VCaP (cell line): ENCODE results near the gene TRNP1.

Source experiments
- H3K27ac ChIP-seq: fragments of 450-650 bp; 2 replicates; pipeline ENCODE4 v1.5.1; 2017
- TF ChIP-seq, protein P1 (sequence below): fragments of 450-650 bp; conservative IDR thresholded peaks from 2 replicates; pipeline ENCODE4 v1.5.1; 2017; ENCODE audit warnings: mild to moderate bottlenecking, moderate library complexity

Gene TRNP1

DNA sequence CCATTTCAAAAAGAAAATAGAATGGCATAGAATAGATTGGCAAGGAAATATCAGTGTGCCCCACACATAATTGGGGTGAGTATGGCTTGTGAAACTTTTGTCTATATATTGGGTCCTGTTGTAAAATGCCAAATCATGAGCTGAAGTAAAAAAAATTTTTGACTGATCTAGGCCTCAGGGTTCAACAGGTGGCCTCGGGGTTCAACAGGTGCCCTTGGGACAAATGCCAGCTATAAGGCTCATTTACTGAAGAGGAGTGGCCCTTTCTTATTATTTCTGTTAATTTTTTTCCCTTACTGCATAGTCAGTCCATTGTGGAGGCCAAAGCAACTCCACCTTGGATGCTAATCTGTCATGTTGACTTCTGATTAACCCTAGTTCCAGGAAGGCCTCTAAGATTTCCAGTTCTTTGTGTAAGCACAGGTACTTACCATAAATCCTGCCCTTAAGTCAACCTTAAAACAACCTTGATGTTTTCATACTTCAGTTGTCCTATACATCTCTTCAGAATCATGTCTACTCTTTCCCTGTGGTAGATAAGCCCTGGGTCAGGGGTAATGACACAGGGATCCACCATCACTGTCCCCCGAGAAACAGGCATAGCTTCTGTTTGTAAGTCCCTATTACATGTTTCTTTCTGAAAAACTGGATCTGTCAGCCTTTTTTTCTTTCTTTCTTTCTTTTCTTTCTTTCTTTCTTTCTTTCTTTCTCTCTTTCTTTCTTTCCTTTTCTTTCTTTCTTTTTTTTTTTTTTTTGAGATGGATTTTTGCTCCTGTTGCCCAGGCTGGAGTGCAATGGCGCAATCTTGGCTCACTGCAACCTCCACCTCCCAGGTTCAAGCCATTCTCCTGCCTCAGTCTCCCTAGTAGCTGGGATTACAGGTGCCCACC is 16.6 kb upstream of the TRNP1 start:
- TF ChIP-seq, protein P1, sequence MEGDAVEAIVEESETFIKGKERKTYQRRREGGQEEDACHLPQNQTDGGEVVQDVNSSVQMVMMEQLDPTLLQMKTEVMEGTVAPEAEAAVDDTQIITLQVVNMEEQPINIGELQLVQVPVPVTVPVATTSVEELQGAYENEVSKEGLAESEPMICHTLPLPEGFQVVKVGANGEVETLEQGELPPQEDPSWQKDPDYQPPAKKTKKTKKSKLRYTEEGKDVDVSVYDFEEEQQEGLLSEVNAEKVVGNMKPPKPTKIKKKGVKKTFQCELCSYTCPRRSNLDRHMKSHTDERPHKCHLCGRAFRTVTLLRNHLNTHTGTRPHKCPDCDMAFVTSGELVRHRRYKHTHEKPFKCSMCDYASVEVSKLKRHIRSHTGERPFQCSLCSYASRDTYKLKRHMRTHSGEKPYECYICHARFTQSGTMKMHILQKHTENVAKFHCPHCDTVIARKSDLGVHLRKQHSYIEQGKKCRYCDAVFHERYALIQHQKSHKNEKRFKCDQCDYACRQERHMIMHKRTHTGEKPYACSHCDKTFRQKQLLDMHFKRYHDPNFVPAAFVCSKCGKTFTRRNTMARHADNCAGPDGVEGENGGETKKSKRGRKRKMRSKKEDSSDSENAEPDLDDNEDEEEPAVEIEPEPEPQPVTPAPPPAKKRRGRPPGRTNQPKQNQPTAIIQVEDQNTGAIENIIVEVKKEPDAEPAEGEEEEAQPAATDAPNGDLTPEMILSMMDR: no peak
- H3K27ac ChIP-seq: no peak overlapping the region

DNA sequence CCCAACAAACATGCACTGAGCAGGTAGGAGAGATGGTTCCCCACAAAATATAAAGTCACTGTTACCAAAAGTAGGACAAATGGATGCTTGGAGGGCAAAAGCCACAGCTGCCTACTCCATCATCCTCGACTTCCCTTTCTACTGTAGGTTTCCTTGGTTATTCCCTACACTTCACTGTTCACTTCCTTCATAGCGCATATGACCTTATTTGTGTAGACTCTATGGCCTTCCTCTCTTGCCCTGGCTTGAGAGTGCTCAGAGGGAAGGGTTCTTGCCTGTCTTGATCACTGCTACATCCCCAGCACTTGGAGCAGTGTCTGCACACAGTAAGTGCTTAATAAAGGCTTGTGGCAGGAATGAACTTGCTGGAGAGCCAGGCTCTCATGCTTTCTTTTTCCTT is 14.6 kb upstream of the TRNP1 start:
- no peak overlapping the region for H3K27ac ChIP-seq
- TF ChIP-seq, protein P1: no peak

DNA sequence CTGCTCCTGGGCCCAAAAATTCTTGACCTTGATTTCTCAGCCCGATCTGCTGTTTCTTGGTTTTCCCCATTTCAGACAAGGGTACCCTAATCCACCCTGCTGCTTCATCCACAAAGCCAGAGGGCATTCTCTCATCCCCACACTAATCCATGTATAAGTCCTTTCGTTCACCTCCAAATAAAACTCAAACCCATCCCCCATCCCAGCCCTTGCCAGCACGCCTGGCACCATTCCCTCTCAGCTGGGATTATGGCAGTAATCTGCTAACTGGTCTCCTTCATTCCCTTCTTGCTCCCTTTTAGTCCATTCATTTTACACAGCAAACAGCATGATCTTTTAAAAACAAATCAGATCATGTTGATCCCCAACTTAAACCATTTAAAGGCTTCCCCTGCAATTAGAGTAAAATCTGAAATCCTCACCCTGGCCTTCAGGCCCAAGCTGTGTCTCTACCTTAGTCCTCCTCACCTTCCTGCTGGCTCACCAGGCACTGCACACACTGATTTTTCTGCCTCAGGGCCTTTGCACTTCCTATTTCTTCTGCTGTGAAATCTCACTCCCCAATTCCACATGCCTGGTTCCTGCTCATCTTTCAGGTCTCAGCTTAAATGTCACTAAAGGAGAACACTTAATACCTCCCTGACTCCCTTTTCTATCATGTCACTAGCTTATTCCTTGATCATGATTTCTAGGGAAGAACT is 12.2 kb upstream of the TRNP1 start:
- H3K27ac ChIP-seq: no peak overlapping the region
- TF ChIP-seq, protein P1: no peak

DNA sequence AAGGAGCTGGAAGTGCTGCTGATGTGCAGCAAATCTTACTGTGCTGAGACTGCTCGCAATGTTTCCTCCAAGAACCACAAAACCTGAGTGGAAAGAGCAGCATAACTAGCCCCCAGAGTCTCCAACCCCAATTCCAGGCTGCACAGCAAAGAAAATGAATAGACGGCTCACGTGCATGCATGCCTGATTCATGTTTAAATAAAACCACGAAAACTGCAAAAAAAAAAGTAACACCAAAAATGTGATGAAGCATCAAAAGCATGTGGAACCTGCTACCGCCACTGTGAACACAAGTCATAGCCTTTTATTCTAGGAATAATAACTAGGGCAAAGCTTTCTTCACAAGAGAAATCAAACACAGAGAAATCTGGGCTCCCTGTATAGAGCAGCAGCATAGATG is 9.6 kb upstream of the TRNP1 start:
- TF ChIP-seq, protein P1: no peak
- no peak overlapping the region for H3K27ac ChIP-seq

DNA sequence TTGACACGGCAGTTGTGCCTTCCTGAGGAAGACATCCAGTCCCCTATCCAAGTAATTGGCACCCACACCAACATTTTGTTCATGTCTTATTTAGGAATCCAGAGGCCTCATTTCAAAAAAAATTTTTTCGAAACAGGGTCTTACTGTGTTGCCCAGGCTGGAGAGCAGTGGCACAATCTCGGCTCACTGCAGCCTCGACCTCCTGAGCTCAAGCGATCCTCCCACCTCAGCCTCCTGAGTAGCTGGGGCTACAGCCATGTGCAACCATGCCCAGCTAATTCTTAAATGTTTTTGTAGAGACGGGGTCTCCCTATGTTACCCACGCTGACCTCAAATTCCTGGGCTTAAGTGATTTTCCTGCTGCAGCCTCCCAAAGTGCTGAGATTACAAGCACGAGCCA is 9.2 kb upstream of the TRNP1 start:
- TF ChIP-seq, protein P1: no peak
- no peak overlapping the region for H3K27ac ChIP-seq

DNA sequence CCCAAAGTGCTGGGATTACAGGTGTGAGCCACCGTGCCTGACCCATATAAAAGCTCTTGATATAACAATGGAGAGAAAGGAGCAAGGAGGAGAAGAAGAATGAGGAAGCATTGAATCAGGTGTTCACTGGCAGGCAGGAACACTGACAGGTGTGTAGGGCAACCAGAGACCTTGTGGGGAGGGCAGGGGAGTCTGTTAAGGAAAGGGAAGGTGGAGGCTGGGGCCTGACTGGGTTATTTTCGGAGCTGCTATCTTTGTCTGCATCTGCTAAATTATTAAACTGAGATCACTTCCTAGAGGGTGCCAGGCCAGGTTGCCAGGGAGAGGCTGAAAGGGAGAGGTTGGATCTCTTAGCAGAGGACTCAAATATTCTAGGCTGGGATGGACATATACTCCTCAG is 6.8 kb upstream of the TRNP1 start:
- peak overlapping the region; percentile 9; the same call in 1 of the 2 replicates for H3K27ac ChIP-seq
- TF ChIP-seq, protein P1: no peak

DNA sequence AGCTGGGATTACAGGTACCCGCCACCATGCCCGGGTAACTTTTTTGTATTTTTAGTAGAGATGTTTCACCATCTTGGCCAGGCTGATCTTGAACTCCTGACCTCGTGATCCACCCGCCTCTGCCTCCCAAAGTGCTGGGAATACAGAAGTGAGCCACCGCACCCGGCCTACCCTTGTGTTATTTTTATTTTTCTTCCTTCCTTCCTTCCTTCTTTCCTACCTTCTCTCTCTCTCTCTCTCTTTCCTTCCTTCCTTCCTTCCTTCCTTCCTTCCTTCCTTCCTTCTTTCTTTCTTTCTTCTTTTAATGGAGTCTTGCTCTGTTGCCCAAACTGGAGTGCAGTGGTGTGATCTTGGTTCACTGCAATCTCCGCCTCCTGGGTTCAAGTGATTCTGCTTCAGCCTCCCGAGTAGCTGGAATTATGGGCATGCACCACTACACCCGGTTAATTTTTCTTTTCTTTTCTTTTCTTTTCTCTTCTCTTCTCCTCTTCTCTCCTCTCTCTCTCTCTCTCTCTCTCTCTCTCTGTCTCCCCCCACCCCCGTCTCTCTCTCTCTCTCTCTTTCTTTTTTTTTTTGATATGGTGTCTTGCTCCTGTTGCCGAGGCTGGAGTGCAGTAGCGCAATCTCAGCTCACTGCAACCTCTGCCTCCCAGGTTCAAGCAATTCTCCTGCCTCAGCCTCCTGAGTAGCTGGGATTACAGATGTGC is 3.9 kb upstream of the TRNP1 start:
- H3K27ac ChIP-seq: peak overlapping the region; percentile 73
